Body of pancreas (tissue), 4 donors: ENCODE results near the gene CTNNA2. TPM values are rescaled to one million over a fixed set of nuclear protein-coding genes. Genes with fewer than 3 reads are reported as not detected.

Experiments
- ATAC-seq: fragments of 150-250 bp; one replicate; pipeline ENCODE4 v1.9.1; 2016
- DNase-seq, 4 donors: peaks; one replicate each; pipeline ENCODE4 v3.0.0-alpha.2; 2019
- H3K27ac ChIP-seq, 4 donors: fragments of 200-600 bp; sonication (generic); 1 replicate in 3 of 4; 2 replicates in 1 of 4; pipeline versions ENCODE4 v1.5.1 to v1.6.1; 2016 to 2019; ENCODE audit warnings: mild to moderate bottlenecking in 1 of 4, mixed read lengths in 1 of 4, moderate library complexity in 1 of 4
- H3K27me3 ChIP-seq, 2 donors: fragments of 200-600 bp; sonication (generic); one replicate each; pipeline ENCODE4 v1.6.0; 2016; ENCODE audit warnings: mild to moderate bottlenecking in 1 of 2
- H3K36me3 ChIP-seq, 2 donors: fragments of 200-600 bp; sonication (generic); replicated peaks in 1 of 2; 2 replicates each; pipeline ENCODE4 v1.5.1; 2016; ENCODE audit warnings: low read depth in 2 of 2; ENCODE audit not compliant: insufficient read depth in 1 of 2
- H3K4me1 ChIP-seq: fragments of 200-600 bp; sonication (generic); one replicate; pipeline ENCODE4 v1.6.0; 2016
- H3K4me3 ChIP-seq, 2 donors: fragments of 200-600 bp; sonication (generic); 1 replicate in 1 of 2; 2 replicates in 1 of 2; pipeline ENCODE4 v1.5.1; 2016 to 2019
- H3K9me3 ChIP-seq, 3 donors: fragments of 200-600 bp; sonication (generic); 1 replicate in 2 of 3; 2 replicates in 1 of 3; pipeline ENCODE4 v1.5.1; 2016
- POLR2A ChIP-seq, 3 donors: fragments of 450-650 bp; IDR thresholded peaks; one replicate each; pipeline ENCODE4 v1.6.1; 2016; ENCODE audit warnings: antibody characterized with exemption in 3 of 3, mild to moderate bottlenecking in 2 of 3
- WGBS, 2 donors: methylation state at CpG; one replicate each; pipeline ENCODE4 v1.1.5; 2017; 5-methylcytosine and 5-hydroxymethylcytosine counted together
- intact Hi-C: fragments of 100-400 bp; cut with DNase I; formaldehyde crosslinking; loops from one replicate; pipeline ENCODE4 v1.15.1; 2023
- total RNA-seq, 2 donors: library from RNA; depleted of rRNA; stranded (reverse); fragments of >200 nt; gene quantifications; one replicate each; pipeline ENCODE4 v1.1.0, GENCODE V29; 2016
- TF ChIP-seq, protein P1 (sequence below), 7 experiments: fragments of 450-650 bp in 4 of 7; fragments of 200-600 bp in 3 of 7; sonication (generic) in 3 of 7; IDR thresholded peaks; one replicate each; pipeline ENCODE4 v1.5.1; 2016 to 2019; ENCODE audit warnings: antibody characterized with exemption in 7 of 7

Gene CTNNA2
- total RNA-seq, 2 donors from 2014 or later, result 0.52 to 29.3 TPM

DNA sequence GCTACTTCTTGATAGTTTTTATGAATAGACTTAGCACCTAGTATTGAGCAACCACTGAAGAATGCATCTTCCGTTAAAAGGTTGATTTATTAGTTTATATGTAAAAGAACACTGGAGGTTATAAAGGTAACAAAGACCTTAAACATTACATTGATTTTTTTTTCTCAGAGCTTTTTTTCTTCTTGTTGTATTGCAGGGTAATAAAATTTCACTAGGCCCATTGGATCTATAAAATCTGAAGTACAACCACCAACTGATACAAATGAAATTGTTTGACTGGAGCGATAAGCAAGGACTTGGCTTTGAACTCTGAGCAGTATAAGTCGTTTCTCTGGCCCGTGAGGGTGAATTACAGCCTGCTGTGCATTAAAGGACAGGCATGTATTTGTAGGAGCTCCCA lies 447.7 kb downstream of the CTNNA2 start:
- Histone ChIP-seq H3K4me1 (no peaks in the 10 kb centered on the region), H3K27ac (no peak overlapping the region), H3K4me3 (no peak overlapping the region), H3K9me3 (no peaks in the 10 kb centered on the region), H3K36me3 (no peaks in the 10 kb centered on the region), H3K27me3 (no peaks in the 10 kb centered on the region)
- intact Hi-C loops, result no loop called here
- no peak for ATAC-seq
- TF ChIP-seq POLR2A (IDR thresholded peaks at IDR 0.05), result no peak
- TF ChIP-seq, protein P1, sequence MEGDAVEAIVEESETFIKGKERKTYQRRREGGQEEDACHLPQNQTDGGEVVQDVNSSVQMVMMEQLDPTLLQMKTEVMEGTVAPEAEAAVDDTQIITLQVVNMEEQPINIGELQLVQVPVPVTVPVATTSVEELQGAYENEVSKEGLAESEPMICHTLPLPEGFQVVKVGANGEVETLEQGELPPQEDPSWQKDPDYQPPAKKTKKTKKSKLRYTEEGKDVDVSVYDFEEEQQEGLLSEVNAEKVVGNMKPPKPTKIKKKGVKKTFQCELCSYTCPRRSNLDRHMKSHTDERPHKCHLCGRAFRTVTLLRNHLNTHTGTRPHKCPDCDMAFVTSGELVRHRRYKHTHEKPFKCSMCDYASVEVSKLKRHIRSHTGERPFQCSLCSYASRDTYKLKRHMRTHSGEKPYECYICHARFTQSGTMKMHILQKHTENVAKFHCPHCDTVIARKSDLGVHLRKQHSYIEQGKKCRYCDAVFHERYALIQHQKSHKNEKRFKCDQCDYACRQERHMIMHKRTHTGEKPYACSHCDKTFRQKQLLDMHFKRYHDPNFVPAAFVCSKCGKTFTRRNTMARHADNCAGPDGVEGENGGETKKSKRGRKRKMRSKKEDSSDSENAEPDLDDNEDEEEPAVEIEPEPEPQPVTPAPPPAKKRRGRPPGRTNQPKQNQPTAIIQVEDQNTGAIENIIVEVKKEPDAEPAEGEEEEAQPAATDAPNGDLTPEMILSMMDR (IDR thresholded peaks at IDR 0.05), result no peak
- 21 to 23% methylated on average over 4 of the region's 4 CpGs for WGBS, 2 donors
- DNase-seq, result no peak

DNA sequence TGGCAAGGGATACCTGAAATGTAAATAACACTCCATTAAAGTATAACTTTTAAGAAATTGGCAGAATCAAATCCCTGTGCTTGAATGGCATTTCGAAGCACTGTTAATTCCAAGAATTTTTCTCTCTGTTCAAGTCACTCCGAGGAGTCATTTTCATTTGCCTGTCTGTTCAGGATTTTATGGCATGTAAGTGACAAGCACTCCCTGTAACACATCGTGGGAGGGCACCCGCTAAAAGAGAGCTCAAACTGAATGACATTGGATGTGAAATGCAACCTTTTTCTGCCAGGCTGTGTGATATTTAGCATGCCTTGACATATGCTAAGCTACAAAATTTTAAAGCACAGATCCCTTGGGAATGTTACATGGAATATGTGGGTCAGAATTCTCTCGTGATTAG lies 452.1 kb downstream of the CTNNA2 start:
- Histone ChIP-seq H3K27ac (no peak overlapping the region), H3K9me3 (no peaks in the 10 kb centered on the region), H3K27me3 (no peaks in the 10 kb centered on the region), H3K4me3 (no peak overlapping the region), H3K4me1 (no peaks in the 10 kb centered on the region), H3K36me3 (no peaks in the 10 kb centered on the region)
- intact Hi-C loops, result no loop called here
- no peak for DNase-seq
- 36 to 43% methylated on average over 5 of the region's 5 CpGs for WGBS, 2 donors
- TF ChIP-seq, protein P1 (IDR thresholded peaks at IDR 0.05), result no peak
- no peak for TF ChIP-seq POLR2A (IDR thresholded peaks at IDR 0.05)
- no peak for ATAC-seq

DNA sequence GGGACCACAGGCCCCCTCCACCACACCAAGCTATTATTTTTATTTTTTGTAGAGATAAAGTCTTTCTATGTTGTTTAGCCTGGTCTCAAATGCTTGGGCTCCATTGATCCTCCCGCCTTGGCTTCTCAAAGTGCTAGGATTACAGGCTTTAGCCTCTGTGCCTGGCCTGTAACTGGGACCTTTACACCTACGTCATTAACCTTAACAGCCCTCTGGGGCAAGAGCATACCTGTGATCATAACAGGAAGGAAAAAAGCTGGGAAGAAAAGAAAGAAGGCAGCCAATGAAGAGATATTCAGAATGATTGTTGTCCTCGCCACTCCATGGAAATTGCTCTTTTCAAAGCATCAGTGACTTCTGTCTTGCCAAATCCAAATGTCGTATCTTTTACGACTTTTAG lies 453.5 kb downstream of the CTNNA2 start:
- Histone ChIP-seq H3K9me3 (no peaks in the 10 kb centered on the region), H3K27me3 (no peaks in the 10 kb centered on the region), H3K4me1 (no peaks in the 10 kb centered on the region), H3K4me3 (no peak overlapping the region), H3K27ac (no peak overlapping the region), H3K36me3 (no peaks in the 10 kb centered on the region)
- no peak for ATAC-seq
- intact Hi-C loops, result no loop called here
- DNase-seq, result no peak
- TF ChIP-seq, protein P1 (IDR thresholded peaks at IDR 0.05), result no peak
- WGBS, 2 donors, result 74 to 79% methylated on average over 5 of the region's 5 CpGs

DNA sequence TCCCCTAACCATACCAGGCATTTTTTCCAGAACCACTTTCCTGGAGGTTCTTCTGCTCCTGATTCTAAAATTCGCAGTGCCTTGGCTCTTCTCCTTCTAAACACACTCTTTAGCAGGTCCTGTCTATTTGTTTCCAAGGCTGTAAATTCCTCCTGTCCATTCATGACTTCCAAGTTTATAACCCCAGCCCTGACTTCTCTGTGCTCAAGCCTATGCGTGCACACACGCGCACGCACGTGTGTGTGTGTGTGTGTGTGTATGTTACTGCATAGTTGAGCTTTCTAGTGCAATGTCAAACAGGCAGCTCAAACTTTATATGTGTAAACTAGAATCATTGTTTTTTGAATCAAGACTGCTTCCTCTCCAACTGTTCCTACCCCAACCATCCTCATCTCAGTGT lies 454.0 kb downstream of the CTNNA2 start:
- Histone ChIP-seq H3K36me3 (no peaks in the 10 kb centered on the region), H3K27ac (no peak overlapping the region), H3K27me3 (no peaks in the 10 kb centered on the region), H3K4me3 (no peak overlapping the region), H3K4me1 (no peaks in the 10 kb centered on the region), H3K9me3 (no peaks in the 10 kb centered on the region)
- no peak for ATAC-seq
- TF ChIP-seq, protein P1 (IDR thresholded peaks at IDR 0.05), result no peak
- no peak for TF ChIP-seq POLR2A (IDR thresholded peaks at IDR 0.05)
- DNase-seq, result no peak
- intact Hi-C loops, result no loop called here
- WGBS, 2 donors, result 68 to 83% methylated on average over 6 of the region's 6 CpGs

DNA sequence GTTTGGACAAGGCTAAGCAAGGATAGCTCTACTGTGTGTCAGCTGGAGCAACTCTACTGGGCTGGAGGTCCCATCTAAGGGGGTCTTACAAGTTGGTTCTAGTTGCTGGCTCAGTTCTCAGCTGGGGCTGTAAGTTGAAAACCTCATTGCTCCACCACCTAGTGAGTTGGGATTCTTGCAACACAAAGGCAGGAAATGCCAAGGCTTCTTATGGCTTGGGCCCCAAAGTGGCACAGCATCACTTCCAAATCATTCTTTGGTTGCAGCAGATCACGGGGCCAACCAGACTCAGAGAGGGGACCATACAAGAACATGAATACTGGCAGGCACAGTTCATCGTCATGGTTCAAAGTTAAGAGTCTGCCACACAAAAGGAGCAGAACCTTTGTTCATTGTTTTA lies 459.0 kb downstream of the CTNNA2 start:
- DNase-seq (no peak), ATAC-seq (no peak)
- TF ChIP-seq, protein P1 (IDR thresholded peaks at IDR 0.05), result no peak
- no peak for TF ChIP-seq POLR2A (IDR thresholded peaks at IDR 0.05)
- Histone ChIP-seq H3K36me3 (no peaks in the 10 kb centered on the region), H3K4me3 (no peak overlapping the region), H3K27me3 (no peaks in the 10 kb centered on the region), H3K27ac (no peak overlapping the region), H3K9me3 (no peaks in the 10 kb centered on the region), H3K4me1 (no peaks in the 10 kb centered on the region)
- intact Hi-C loops, result no loop called here
- 52 to 64% methylated on average over 2 of the region's 2 CpGs for WGBS, 2 donors
